Measurements from ENCODE around the gene SPNS3.

SPNS3 gene

DNA sequence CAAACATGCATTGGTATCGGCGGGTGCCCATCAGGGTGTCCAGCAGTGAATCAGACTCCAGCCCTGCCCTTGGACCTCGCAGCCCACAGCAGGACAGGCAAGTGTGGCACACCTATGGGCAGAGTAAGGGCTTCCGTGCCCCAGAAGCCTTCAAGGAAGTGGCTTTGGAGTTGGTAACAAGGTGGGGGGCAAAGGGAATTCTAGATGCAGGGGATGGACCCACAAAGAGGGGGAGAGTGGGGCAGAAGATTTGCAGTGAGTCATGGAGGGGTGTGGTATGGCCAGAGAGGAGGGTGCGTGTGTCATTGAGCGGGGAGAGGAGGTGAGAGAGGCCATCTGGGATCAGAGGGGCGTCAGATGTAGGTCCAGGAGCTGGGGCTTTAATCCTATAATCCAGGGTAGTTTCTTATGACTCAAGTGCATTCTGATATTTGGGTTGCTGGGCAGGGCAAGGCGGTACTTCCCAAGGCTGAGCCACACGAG lies 56.4 kb downstream of the SPNS3 start:
- DNase-seq (ENCODE audit: low read depth) = no peak

DNA sequence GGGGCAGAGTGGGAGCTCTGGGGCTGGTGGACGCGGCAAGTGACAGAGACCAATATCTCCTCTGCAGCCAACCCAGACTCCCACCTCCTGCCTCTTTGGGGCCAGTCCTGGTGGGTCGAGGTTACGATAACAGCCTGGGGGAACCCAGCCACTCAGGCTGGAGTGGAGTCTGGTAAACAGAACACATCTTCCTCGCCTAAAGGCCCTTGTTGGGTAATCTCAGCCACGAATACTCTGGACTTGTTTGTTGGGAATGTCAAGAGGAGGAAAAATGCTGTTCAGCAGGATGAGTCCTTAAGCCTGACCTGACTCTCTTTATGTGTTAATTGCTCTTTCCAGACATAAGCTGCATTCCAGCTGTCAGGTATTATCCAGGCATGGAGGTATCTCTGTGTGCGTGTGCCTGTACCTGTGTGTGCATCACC lies 56.9 kb downstream of the SPNS3 start:
- DNase-seq (ENCODE audit: low read depth) = no peak

DNA sequence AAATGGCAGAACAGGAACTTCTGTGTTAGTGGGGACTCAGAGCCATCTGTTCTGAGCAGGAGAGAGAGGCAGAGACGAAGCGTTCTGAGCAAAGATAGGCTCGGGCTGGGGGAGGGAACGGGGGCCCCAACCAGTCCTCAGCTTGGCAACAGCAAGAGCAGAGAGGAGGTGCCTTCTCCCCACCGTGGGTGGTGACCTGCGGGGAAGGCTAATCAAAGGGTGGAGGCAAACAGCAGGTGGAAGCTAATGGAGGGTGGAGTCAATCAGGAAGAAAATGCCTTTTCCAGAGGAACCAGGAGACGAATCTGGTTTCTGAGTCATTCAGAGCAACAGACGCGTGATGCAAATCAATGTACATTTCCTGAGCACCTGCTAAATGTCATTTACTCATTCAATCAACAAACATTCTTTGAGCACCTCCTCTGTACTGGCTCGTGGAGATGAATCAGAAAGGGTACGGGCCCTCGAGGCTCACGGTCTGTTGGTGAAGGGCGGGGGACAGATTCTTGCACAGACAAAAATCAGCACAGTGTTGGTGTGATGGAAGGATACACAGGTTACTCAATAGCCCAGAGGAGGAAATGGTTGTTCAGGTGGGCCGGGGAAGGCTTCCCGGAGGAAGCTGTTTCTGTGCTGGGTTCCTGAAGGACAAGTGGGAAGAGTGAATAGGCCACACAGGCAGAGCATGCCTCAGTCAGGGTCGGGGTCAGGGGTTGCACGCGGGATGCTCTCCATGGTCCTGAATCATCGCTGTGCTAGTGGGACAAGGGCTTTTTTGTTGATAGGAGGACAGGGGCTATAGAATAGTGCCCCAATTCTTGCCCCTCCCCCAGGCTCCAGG lies 59.2 kb downstream of the SPNS3 start:
- no peak for DNase-seq (ENCODE audit: low read depth)

DNA sequence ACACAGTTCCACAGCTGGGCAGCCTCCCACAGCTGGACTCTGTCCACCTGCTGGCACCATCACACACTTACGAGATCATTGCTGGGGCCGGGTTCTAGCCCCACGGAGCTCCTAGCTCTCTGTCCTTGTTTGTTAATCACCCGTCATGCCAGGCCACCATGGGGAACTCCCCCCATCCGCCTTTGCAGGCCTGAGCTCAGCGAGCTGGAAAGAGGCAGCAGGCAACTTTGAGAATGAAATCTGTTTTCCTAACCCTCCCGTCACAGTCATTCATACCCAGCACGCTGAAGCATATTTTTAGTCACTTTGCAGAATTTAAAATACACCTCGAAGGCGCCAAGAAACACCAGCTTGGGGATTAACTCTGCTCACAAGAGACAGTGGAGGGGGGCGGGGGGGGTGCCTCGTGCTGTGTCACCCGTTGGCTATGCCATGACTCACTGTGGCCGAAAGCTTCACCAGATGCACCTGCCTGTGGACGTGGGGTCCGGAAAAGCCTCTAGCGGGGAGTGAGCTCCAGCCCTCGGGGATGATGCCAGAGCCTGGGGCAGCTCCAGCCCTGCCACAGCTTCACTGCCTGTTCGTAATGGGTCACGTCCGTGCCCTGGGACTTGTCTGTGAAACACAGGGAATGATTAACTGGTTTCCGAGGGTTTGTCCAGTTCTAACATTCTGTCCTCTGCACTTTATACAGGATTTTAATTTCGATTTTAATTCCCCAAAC lies 63.5 kb downstream of the SPNS3 start:
- DNase-seq (ENCODE audit: low read depth) = no peak

DNA sequence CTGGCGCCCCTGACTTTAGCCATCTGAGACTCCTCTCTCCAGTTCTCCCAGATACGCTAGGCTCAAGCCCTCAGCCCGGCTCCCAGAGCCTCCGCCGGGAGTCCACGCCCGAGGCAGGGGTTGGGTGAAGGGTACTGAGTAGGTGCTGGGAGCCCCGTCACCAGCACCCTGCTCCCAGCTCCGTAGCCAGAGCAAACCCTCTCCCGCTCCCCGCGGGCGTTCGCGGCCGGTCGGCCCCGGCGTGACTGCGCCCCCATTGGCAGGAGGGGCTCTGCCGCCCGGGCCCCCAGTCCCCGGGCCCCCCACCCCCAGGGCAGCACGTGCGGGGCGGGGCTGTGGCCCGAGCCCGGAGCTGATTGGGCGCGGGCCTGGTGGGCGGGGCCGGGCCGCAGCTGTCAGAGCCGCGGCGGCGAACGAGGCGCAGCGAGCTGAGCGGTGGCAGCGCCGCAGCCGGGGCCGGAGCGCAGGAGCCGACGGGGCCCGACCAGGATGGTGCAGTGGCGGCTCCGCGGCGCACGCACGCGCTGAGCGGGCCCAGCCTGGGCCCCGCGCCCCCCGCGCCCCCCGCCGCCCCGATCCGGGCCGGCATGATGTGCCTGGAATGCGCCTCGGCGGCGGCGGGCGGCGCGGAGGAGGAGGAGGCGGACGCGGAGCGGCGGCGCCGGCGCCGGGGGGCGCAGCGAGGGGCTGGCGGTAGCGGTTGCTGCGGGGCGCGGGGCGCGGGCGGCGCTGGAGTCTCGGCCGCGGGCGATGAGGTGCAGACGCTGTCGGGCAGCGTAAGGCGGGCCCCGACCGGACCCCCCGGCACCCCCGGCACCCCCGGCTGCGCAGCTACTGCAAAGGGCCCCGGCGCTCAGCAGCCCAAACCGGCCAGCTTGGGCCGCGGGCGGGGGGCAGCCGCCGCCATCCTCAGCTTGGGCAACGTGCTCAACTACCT lies 65.0 kb downstream of the SPNS3 start, which contains the start of gene SPNS2:
Gene SPNS2 (plus strand): TSS at position 421 of the 937 bp plus-strand sequence. CDS start 167 bp downstream, at position 588.
- DNase-seq (ENCODE audit: low read depth) = no peak

DNA sequence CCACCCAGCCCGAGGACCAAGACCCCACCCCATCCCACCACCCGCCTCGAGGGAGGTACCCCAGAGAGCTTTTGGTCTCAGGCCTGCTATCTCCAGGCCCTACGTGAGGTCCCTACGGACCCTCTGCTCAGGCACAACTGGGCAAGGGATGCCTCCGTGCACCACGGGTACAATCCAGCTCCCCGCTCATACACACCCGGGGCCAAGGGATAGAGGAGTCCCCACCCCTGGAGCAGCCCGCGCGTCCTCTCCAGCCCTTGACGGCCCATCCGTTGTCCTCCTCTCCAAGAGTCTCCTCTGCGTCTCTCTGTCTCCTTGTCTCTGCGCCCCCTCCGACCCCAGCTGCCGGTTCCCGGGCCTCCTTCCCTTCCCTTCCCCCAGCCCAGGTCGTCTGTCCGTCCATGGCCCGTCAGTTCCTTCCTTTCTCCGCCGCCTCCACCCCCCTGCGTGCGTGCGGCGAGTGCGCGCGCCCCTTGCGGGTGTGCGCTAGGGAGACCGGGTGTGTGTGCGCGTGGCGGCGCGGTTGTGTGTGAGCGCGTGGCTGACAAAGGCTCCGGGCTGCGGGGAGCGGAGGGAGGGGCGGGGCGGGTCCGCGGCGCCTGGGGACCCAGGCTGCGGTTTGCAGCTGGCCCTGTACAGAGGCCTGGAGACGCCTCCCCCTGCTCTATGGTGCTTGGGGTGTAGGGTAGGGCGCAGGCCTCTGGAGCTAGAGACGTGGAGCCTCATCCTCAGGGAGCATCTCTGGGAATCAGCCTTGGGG lies 65.9 kb downstream of the SPNS3 start:
- no peak for DNase-seq (ENCODE audit: low read depth)

DNA sequence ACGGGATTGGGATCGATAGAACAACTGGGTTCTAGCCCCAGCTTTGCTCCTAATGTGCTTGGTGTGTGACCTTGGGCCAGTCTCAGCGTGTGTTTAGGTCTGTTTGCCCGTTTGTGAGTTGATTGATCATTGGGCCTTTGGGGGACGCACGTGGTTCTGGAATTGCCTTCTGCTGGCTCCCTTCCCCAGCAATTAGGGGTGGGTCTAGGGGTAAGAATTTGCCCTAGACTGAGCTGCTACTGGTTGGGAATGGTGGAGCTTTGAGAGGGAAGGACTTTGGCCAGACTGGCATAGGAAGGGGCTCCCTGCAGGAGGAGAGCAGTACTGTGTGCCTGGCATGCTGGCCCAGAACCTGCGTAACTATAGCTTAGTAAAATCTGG lies 66.4 kb downstream of the SPNS3 start:
- DNase-seq (ENCODE audit: low read depth) = no peak

DNA sequence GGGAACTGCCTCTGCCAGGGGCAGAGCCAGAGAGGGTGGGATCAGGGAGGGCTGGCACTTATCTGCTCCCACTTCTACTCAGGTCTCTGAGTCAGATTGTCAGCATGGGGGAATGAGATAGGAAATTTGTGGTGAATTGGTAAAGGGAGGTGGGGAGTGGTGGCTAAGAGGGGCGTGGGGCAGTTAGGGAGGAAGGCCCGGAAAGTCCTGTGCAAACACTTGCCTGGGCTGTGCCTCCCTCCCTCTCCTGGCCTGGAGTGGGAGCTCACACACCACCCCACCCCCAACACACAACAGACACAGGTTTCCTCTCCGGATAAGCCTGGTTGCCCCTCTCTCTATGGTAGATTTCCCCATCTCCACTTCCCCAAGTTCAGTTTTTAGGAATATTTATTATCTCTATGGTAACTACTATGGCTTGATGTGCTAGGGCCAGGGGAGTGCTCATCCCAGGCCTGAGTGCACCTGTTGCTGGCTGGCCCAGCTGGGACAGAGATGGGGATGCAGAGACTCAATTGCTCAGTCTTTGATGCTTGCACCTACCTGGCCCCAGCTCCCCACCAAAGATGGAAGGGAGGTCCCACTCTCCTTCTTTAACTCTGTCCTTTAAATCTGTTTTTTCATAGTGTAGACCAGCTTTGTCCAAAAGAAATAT lies 67.7 kb downstream of the SPNS3 start:
- DNase-seq (ENCODE audit: low read depth) = no peak

DNA sequence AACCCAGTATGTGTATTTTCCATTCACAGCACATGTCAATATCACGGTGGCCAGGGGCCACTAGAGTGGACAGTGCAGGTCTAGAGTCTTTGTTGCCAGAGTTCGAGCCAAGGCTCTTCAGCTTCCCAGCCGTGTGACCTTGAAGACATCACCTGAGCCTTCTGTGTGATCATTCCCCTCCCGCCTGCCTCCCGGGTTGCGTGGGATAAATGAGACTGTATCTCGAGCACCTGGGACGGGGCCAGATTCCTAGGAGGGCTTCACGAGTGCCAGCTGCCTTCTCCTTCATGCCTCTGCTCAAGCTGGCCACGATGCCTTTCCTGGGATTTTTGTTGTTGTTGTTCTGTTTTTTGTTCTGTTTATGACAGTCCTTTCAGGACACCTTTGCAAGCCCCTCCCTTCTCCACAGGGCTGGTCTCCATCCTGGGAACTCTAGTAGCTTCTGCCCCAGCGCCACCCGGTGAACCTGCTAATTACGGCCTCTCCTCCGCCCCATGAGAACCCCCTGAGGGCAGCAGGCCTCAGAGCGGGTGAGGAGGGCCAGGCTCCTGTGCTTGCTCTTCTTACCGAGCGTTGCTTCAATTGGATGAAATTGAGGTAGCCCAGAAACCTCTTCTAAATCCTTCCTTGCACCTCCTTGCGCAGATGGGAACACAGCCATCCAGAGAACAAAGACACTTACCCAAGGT lies 68.9 kb downstream of the SPNS3 start:
- no peak for DNase-seq (ENCODE audit: low read depth)

DNA sequence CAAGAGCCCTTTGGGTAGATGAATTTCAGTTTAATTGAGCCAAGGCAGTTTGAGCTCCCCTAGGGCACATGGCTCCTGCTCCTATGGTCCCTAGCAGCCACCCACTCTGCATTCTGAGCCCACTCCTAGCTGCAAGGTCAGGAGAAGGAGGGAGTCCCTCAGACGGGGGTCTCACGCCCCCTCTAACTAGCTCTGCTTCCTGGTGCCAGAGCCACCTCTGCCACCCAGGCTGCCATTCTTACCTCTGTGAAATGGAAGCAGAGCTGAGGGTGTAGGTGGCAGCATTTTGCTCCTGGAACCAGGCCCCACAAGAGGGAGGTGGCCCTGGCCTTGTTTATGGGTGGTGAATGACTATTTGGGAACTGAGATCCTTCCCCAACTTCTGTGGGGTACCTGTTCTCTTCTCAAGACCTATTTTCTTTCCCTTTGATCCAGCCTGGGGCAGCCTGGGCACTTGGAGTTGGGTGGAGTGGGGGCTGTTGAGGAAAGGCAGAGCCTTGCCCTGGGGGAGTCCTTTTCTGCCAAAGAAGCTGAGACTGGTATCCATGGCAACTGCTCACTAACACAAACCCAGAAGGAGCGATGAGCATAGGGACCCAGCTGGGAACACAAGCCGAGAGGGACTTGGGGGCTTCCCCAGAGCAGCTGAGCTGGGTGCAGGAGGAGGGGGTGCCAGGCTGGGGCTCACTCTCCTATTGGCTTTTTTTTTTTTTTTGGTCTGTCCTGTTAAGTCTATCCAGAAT lies 69.7 kb downstream of the SPNS3 start:
- no peak for DNase-seq (ENCODE audit: low read depth)

DNA sequence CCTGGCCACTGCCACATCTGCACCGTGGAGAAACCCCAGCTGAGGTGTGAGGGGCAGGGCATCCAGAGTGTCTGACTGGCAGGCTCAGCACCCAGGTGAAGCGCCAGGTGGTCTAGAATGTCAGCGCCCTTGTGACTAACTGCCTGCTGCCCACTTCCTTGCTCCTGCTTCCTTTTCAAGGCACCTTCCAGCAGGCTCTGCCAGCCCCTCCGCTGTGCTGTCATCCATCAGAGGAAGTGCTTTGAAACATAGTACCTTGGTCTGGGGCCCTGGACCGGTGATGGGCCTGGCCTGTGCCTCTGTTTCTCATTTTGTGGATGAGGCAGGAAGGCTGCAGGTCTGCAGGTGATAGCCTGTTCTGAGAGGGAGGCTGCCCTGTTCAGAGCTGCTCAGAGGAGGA lies 70.4 kb downstream of the SPNS3 start:
- DNase-seq (ENCODE audit: low read depth) = no peak

DNA sequence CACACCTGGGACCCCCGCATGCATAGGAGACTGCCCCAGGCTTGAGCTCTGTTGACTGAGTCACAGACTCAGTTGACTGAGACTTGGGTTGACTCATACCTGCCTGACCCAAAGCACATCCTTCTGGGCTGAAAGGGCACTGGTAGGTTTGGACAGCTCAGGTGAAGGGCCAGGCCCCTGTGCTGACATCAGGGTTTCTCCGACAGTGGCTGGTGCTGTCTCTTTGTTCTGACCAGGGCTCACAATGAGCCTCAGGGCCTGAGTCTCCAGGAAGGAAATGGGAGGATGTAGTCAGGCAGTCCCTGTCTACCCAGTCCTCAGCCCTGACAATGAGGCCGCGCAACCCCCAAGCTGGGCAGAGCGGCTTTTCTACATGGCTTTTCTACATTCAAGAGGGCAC lies 71.4 kb downstream of the SPNS3 start:
- DNase-seq (ENCODE audit: low read depth) = no peak

DNA sequence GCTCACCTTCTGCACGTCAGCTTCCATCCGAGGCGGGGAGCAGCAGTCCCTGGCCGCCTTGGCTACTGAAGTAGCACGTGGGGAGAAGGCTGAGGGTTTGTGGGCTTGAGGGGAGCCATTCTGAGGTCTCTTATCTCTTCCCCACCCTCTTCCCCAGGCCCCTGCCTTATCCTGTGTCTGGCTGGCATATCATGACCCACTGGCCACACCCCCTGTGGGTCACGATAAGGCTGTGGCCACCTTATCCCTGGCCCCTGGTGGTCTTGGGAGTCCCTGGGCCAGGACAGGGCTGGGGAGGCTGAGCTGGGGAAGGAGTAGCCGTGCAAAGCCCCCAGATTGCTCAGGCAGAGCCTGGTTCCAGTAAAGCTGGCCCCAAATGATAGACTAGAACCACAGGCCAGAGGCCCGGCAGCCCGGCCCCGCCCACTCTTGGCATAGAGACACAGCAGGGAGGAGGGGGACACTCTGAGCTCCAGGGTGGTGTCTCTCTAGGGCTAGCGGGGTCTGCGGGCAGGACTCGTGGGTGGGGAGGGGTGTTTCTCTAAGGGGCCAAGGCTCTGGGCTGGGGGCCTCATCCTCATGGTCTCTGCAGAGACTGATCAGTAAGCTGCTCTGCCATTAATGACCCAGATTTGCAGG lies 72.6 kb downstream of the SPNS3 start:
- no peak for DNase-seq (ENCODE audit: low read depth)

DNA sequence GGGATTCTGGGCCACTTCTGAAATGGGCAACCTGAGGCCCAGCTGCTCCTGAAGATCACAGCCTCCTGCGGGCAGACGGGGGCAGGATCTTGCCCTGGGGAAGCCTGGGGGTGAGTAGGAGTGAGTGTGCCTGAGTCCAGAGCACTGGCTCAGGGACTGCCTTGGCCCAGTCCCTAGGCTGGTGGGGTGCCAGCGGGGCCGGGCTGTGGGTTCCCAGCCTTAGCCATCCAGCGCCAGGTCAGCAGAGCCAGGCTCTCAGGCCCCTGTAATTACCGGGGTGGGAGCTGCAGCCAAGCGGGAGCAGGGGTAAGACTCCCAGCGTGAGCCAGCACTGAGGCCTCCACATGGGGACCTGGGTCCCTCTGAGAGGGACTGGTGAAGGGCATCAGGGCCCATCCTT lies 73.2 kb downstream of the SPNS3 start:
- DNase-seq (ENCODE audit: low read depth) = no peak

DNA sequence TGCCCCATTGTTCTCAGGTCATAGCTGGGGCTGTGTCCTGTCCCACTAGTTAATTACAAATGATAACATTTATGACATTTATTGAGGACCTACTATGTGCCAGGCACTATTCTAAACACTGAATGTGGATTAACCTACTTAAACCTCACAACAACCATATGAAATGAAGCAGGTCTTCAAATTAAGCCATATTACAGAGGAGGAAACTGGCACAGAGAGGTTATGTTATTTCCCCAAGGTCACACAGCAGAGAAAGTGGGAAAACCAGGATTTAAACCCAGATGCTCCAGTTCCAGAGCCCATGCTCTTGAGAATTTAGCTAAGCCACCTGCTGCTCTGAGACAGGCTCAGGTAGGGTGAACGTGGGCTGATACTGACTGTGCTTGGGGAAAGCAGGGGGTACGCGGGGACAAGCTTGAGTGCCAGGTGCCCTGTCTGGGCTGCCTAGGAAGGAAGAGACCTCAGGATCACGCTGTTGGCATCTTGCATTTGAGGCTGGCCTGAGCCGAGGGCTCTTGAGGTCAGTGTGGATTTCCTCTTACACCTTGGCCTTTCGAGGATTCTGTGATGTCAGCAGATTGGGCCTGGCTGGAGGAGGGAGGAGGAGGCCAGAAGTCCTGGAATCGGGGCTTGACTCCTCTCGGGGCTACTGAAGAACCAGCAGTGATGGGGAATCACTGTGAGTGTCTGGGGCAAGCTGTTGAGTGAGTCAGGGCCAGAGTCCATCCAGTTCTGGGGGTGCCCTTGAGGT lies 73.8 kb downstream of the SPNS3 start:
- DNase-seq (ENCODE audit: low read depth) = no peak

DNA sequence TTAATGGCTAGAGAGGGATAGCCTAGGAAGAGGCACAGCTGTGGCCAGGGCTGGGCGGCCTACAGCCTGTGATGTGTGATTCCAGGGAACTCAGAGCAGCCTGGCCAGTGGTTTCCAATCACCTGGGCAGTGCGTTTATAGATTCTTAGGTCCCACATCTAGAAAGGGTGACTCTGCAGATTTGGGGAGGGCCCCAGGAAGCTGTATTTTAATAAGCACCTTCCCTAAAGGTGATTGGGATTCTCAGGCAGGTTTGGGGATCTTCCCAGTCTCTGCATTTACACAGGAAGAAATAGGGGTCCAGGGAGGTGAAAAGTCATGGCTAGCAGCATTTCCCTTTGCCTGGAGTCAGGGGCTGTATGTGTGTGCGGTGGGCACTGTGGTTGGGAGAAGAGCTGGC lies 74.5 kb downstream of the SPNS3 start:
- DNase-seq (ENCODE audit: low read depth) = no peak

DNA sequence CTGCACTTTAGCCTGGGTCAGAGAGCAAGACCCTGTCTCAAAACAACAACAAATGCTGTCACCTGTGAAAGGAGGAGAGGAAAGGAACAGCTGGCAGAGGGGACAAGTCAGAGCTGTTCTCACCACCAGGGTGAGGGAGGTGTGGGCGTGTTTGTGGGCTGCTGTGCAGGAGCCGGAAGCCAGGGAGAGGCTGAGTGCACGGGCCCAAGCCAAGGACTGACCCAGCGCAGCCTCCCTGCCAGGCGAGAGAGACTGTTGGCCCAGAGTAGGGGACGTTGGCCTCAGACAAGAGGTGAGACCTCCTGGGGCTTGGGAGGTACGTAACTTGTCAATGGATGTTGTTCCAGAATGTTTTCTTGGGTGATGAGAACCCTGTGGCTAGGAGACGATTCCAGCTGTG lies 75.7 kb downstream of the SPNS3 start:
- DNase-seq (ENCODE audit: low read depth) = no peak

DNA sequence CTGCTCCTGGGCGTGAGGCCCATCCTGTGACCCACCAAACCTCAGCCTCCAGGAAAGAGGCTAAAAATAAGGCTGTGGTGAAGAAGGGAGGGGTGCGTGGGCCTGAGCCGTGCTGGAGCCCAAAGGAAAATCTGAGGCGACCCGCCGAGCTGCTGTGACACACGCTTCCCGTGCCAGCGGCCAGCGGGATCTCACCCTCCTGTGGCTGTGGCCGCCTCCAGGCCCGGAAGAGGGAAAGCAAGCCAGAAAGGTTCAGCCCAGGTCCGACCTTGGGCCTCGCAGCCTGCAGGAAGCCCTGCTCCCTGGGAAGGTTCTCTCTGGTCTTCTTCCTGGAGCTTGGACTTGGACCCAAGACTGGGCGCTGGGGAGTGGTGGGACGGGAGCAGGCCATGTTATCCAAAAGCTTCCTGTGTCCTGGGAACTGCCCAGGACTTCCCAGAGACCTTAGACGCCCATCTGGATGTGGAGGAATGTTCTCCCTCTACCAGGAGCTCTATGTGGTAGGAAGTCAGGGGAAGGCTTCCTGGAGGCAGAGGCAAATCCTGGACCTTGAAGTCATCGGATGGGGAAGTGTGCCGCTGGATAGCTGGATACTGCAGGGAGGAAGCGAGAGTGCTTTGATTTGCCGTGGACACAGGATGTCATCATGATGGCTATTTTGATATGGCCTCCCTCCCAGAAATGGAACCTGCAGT lies 76.3 kb downstream of the SPNS3 start:
- no peak for DNase-seq (ENCODE audit: low read depth)

Measured in GM04503 (cell line).